Measurements from ENCODE around the gene ADAMTS17. TPM values are rescaled to one million over a fixed set of nuclear protein-coding genes. Genes with fewer than 3 reads are reported as not detected.

ADAMTS17 gene
- total and polyA plus RNA-seq, 11 donors, result 0.30 to 2.4 (median 1.2) TPM

GRCh38 chr15:100355342-100355741, 13.6 kb upstream of the ADAMTS17 start:
- WGBS, 4 donors, result 60 to 79% (median 70%) methylated on average over 2 of the region's 2 CpGs
- intact Hi-C loops (cut with DNase I), result no loop called here
- H3K36me3 ChIP-seq, result no peaks in the 10 kb centered on the region
- TF ChIP-seq CTCF (IDR thresholded peaks at IDR 0.05), result no peak
- no peak for TF ChIP-seq POLR2A (IDR thresholded peaks at IDR 0.05)
- H3K4me1 ChIP-seq, result peaks cover 0 to 7% (median 0%) of the 10 kb centered on the region in 12 donors
- no peak overlapping the region for H3K4me3 ChIP-seq
- H3K9me3 ChIP-seq, result peaks cover 0 to 4% (median 0%) of the 10 kb centered on the region in 12 donors
- no peak overlapping the region for H3K27ac ChIP-seq
- ATAC-seq (no peak), DNase-seq (no peak)
- peaks cover 0 to 34% (median 8%) of the 10 kb centered on the region in 9 donors for H3K27me3 ChIP-seq

GRCh38 chr15:100353449-100353848, 11.7 kb upstream of the ADAMTS17 start:
- DNase-seq, result no peak
- 78 to 84% (median 80%) methylated on average over 3 of the region's 3 CpGs for WGBS, 4 donors
- ATAC-seq, result no peak
- no peaks in the 10 kb centered on the region for H3K36me3 ChIP-seq
- H3K4me3 ChIP-seq, result no peak overlapping the region
- intact Hi-C loops (cut with DNase I), result loop anchor here in 2 of 10 donors (5.0 kb wide), 1 partner anchor 219 kb away; no protein-coding TSS in a partner anchor
- peaks cover 0 to 30% (median 8%) of the 10 kb centered on the region in 9 donors for H3K27me3 ChIP-seq
- H3K9me3 ChIP-seq, result no peaks in the 10 kb centered on the region
- TF ChIP-seq CTCF (IDR thresholded peaks at IDR 0.05), result no peak
- TF ChIP-seq POLR2A (IDR thresholded peaks at IDR 0.05), result no peak
- H3K27ac ChIP-seq, result no peak overlapping the region
- H3K4me1 ChIP-seq, result peaks cover 0 to 11% (median 7%) of the 10 kb centered on the region in 12 donors

GRCh38 chr15:100350434-100351226, 8.9 kb upstream of the ADAMTS17 start:
- Histone ChIP-seq H3K4me3 (peak overlapping the region in 11 of 12 donors; percentile 63 to 87 (median 79)), H3K36me3 (no peaks in the 10 kb centered on the region), H3K9me3 (no peaks in the 10 kb centered on the region), H3K4me1 (peaks cover 0 to 11% (median 7%) of the 10 kb centered on the region in 12 donors), H3K27ac (peak overlapping the region; percentile 80 to 99 (median 94)), H3K27me3 (peaks cover 0 to 23% (median 8%) of the 10 kb centered on the region in 9 donors)
- intact Hi-C loops (cut with DNase I), result loop anchor here in 5 of 10 donors (2.0 to 5.0 kb wide), 3 partner anchors 220 to 222 kb away; no protein-coding TSS in a partner anchor
- DNase-seq (no peak), ATAC-seq (peak; percentile 1 to 38 (median 14))
- TF ChIP-seq POLR2A (IDR thresholded peaks at IDR 0.05), result no peak
- peak in 1 of 12 donors; percentile 3 for TF ChIP-seq CTCF (IDR thresholded peaks at IDR 0.05)
- 46 to 53% (median 52%) methylated on average over 19 of the region's 19 CpGs for WGBS, 4 donors

All from heart left ventricle (tissue), 16 donors.